Esophagus muscularis mucosa (tissue), 4 donors: ENCODE results near the gene PLB1.

ENCODE experiments used
- CTCF ChIP-seq, 3 experiments: fragments of 200-600 bp in 2 of 3; fragments of 450-650 bp in 1 of 3; sonication (generic) in 2 of 3; IDR thresholded peaks; one replicate each; pipeline ENCODE4 v1.5.1; 2017 to 2019; ENCODE audit warnings: antibody characterized with exemption in 3 of 3, mild to moderate bottlenecking in 2 of 3, moderate library complexity in 1 of 3
- EP300 ChIP-seq: sonication (generic); formaldehyde crosslinking; IDR thresholded peaks from one replicate; pipeline ENCODE4 v1.6.1; 2017; ENCODE audit warnings: antibody characterized with exemption
- POLR2A ChIP-seq: fragments of 450-650 bp; IDR thresholded peaks from one replicate; pipeline ENCODE4 v1.6.1; 2017; ENCODE audit warnings: antibody characterized with exemption, moderate library complexity, mild to moderate bottlenecking, low read depth

GRCh38 chr2:28668880-28669279 is 173.0 kb downstream of the PLB1 start:
- TF ChIP-seq CTCF (IDR thresholded peaks at IDR 0.05) (no peak), EP300 (no peak), POLR2A (no peak)
